ENCODE data around the gene PDE6B.

Gene PDE6B

GRCh38 chr4:616091-616490 lies 9.3 kb upstream of the PDE6B start:
- Histone ChIP-seq H3K4me3 (no peak overlapping the region), H3K9me3 (ENCODE audit: low read depth, low read length) (no peaks in the 10 kb centered on the region), H3K36me3 (ENCODE audit: insufficient read depth, low read length) (no peaks in the 10 kb centered on the region), H3K9ac (ENCODE audit: insufficient read length) (no peak overlapping the region), H3K27ac (no peak overlapping the region)
- no peak for TF ChIP-seq POLR2AphosphoS5 (IDR thresholded peaks at IDR 0.05; ENCODE audit: borderline replicate concordance, low read depth, low read length)
- TF ChIP-seq FOXP2 (optimal IDR thresholded peaks at IDR 0.05; ENCODE audit: control extremely low read depth, extremely low read length, insufficient read depth): no peak
- TF ChIP-seq EZH2 (IDR thresholded peaks at IDR 0.05): no peak
- no peak for DNase-seq (ENCODE audit: low read depth, low spot score)

GRCh38 chr4:616911-617643 lies 8.3 kb upstream of the PDE6B start:
- no peaks in the 10 kb centered on the region for H3K36me3 ChIP-seq (ENCODE audit: insufficient read depth, low read length)
- no peak overlapping the region for H3K27ac ChIP-seq
- H3K9ac ChIP-seq (ENCODE audit: insufficient read length): no peak overlapping the region
- no peak overlapping the region for H3K4me3 ChIP-seq
- H3K9me3 ChIP-seq (ENCODE audit: low read depth, low read length): no peaks in the 10 kb centered on the region
- TF ChIP-seq EZH2 (IDR thresholded peaks at IDR 0.05): no peak
- TF ChIP-seq POLR2AphosphoS5 (IDR thresholded peaks at IDR 0.05; ENCODE audit: borderline replicate concordance, low read depth, low read length): no peak
- TF ChIP-seq FOXP2 (optimal IDR thresholded peaks at IDR 0.05; ENCODE audit: control extremely low read depth, extremely low read length, insufficient read depth): no peak
- DNase-seq (ENCODE audit: low read depth, low spot score): no peak

- H3K4me3 ChIP-seq: no peak overlapping the region
- no peak overlapping the region for H3K9ac ChIP-seq (ENCODE audit: insufficient read length)
- no peak for TF ChIP-seq POLR2AphosphoS5 (IDR thresholded peaks at IDR 0.05; ENCODE audit: borderline replicate concordance, low read depth, low read length)
- DNase-seq (ENCODE audit: low read depth, low spot score): no peak
- H3K27ac ChIP-seq: no peak overlapping the region
- H3K9me3 ChIP-seq (ENCODE audit: low read depth, low read length): no peaks in the 10 kb centered on the region
- no peaks in the 10 kb centered on the region for H3K36me3 ChIP-seq (ENCODE audit: insufficient read depth, low read length)
Measured at GRCh38 chr4:617644-618641, 7.4 kb upstream of the PDE6B start.

DNA sequence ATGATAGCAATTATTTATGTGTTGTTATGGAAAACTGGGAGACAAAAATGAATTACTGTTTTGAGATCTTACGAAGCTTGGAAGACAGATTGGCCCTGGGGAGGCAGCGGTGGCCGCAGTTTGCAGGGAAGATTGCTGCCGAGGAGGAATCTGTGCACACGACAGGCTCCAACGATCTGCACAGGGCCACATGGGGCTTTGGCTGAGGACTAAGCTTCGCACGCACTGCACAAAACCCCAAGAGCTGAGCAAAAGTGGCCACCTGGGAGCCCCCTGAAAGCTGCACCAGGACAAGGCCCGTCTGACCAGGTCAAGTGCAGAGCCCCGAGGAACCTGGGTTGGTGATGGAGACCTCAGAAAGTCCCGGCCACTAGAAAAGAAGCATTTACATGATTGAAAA lies 5.2 kb upstream of the PDE6B start:
- Histone ChIP-seq H3K36me3 (ENCODE audit: insufficient read depth, low read length) (no peaks in the 10 kb centered on the region), H3K4me3 (no peak overlapping the region), H3K9ac (ENCODE audit: insufficient read length) (no peak overlapping the region), H3K9me3 (ENCODE audit: low read depth, low read length) (no peaks in the 10 kb centered on the region), H3K27ac (no peak overlapping the region)
- TF ChIP-seq EZH2 (IDR thresholded peaks at IDR 0.05): no peak
- TF ChIP-seq FOXP2 (optimal IDR thresholded peaks at IDR 0.05; ENCODE audit: control extremely low read depth, extremely low read length, insufficient read depth): no peak
- TF ChIP-seq POLR2AphosphoS5 (IDR thresholded peaks at IDR 0.05; ENCODE audit: borderline replicate concordance, low read depth, low read length): no peak
- DNase-seq (ENCODE audit: low read depth, low spot score): no peak

DNA sequence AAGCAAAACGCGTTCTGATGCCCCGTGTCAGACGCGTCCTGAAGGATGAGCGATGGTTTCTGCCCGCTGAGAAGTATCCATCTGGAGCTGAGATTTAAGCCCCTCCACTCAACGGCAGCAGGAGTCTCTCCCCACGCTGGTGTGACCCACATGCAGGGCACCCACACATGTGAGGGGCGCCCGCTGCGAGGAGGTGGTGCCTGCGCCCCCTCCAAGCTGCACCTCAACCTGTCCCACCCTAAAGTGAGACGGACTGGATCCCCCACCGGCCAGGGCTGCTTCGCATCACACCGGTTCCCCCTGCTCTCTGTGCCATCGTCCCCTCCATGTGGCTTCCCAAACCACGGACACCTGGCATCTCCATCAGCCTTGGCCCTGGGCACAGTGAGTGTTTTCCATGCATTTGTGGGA lies 4.5 kb upstream of the PDE6B start:
- Histone ChIP-seq H3K9ac (ENCODE audit: insufficient read length) (no peak overlapping the region), H3K27ac (no peak overlapping the region), H3K4me3 (no peak overlapping the region), H3K9me3 (ENCODE audit: low read depth, low read length) (no peaks in the 10 kb centered on the region), H3K36me3 (ENCODE audit: insufficient read depth, low read length) (no peaks in the 10 kb centered on the region)
- no peak for DNase-seq (ENCODE audit: low read depth, low spot score)
- no peak for TF ChIP-seq FOXP2 (optimal IDR thresholded peaks at IDR 0.05; ENCODE audit: control extremely low read depth, extremely low read length, insufficient read depth)
- no peak for TF ChIP-seq POLR2AphosphoS5 (IDR thresholded peaks at IDR 0.05; ENCODE audit: borderline replicate concordance, low read depth, low read length)
- no peak for TF ChIP-seq EZH2 (IDR thresholded peaks at IDR 0.05)

- no peak for TF ChIP-seq EZH2 (IDR thresholded peaks at IDR 0.05)
- no peak for TF ChIP-seq FOXP2 (optimal IDR thresholded peaks at IDR 0.05; ENCODE audit: control extremely low read depth, extremely low read length, insufficient read depth)
- no peak for TF ChIP-seq POLR2AphosphoS5 (IDR thresholded peaks at IDR 0.05; ENCODE audit: borderline replicate concordance, low read depth, low read length)
Measured at GRCh38 chr4:621296-622070, 3.9 kb upstream of the PDE6B start.

GRCh38 chr4:622071-622995 lies 3.0 kb upstream of the PDE6B start:
- Histone ChIP-seq H3K9ac (ENCODE audit: insufficient read length) (no peak overlapping the region), H3K9me3 (ENCODE audit: low read depth, low read length) (no peaks in the 10 kb centered on the region), H3K27ac (no peak overlapping the region), H3K4me3 (no peak overlapping the region), H3K36me3 (ENCODE audit: insufficient read depth, low read length) (no peaks in the 10 kb centered on the region)
- TF ChIP-seq EZH2 (IDR thresholded peaks at IDR 0.05) (no peak), FOXP2 (optimal IDR thresholded peaks at IDR 0.05; ENCODE audit: control extremely low read depth, extremely low read length, insufficient read depth) (no peak), POLR2AphosphoS5 (IDR thresholded peaks at IDR 0.05; ENCODE audit: borderline replicate concordance, low read depth, low read length) (no peak)
- DNase-seq (ENCODE audit: low read depth, low spot score): no peak

More at GRCh38 chr4:621296-622070, 3.9 kb upstream of the PDE6B start:
- no peak for DNase-seq (ENCODE audit: low read depth, low spot score)
- H3K9me3 ChIP-seq (ENCODE audit: low read depth, low read length): no peaks in the 10 kb centered on the region
- no peaks in the 10 kb centered on the region for H3K36me3 ChIP-seq (ENCODE audit: insufficient read depth, low read length)
- no peak overlapping the region for H3K4me3 ChIP-seq
- H3K27ac ChIP-seq: no peak overlapping the region
- no peak overlapping the region for H3K9ac ChIP-seq (ENCODE audit: insufficient read length)
